Pons (tissue), 1 donor: ENCODE measurements around the gene PCDHA12.
"Not testable (repeated sequence)": the region's sequence is repeated elsewhere in the genome, so short reads cannot be mapped to it uniquely, and the experiment has no call there.

Experiments used
- DNase-seq: peaks from one replicate; pipeline ENCODE4 v3.0.0-alpha.2; 2016; ENCODE audit warnings: low spot score

PCDHA12 gene, protein sequence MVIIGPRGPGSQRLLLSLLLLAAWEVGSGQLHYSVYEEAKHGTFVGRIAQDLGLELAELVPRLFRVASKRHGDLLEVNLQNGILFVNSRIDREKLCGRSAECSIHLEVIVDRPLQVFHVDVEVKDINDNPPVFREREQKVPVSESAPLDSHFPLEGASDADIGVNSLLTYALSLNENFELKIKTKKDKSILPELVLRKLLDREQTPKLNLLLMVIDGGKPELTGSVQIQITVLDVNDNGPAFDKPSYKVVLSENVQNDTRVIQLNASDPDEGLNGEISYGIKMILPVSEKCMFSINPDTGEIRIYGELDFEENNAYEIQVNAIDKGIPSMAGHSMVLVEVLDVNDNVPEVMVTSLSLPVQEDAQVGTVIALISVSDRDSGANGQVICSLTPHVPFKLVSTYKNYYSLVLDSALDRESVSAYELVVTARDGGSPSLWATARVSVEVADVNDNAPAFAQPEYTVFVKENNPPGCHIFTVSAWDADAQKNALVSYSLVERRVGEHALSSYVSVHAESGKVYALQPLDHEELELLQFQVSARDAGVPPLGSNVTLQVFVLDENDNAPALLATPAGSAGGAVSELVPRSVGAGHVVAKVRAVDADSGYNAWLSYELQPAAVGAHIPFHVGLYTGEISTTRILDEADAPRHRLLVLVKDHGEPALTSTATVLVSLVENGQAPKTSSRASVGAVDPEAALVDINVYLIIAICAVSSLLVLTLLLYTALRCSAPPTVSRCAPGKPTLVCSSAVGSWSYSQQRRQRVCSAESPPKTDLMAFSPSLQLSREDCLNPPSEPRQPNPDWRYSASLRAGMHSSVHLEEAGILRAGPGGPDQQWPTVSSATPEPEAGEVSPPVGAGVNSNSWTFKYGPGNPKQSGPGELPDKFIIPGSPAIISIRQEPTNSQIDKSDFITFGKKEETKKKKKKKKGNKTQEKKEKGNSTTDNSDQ

DNA sequence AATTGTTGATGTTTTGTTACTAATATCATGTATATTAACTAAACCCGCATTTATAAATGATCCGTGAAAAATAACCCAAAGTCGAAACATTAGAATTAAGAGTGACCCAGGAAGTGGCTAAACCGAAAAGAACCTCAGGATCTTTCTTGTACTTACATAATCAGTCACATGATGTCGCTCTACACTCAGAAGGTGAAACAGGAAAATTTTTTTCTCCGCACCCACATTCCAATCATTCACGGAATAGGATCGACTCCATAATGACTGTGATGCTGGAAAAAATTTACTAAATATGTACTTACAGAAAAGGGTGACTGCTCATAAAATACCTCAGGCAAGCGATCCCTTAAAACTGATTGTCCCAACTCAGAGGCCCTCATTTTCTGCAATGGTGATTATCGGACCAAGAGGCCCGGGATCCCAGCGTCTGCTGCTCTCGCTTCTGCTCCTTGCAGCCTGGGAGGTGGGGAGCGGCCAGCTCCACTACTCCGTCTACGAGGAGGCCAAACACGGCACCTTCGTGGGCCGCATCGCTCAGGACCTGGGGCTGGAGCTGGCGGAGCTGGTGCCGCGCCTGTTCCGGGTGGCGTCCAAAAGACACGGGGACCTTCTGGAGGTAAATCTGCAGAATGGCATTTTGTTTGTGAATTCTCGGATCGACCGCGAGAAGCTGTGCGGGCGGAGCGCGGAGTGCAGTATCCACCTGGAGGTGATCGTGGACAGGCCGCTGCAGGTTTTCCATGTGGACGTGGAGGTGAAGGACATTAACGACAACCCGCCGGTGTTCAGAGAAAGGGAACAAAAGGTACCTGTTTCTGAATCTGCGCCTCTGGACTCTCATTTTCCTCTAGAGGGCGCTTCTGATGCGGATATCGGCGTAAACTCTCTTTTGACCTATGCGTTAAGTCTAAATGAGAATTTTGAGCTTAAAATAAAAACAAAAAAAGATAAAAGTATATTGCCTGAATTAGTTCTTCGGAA is at the start of gene PCDHA12:
PCDHA12 (plus strand) TSS at position 224 of the 981 bp plus-strand sequence; CDS start at position 389, 165 bp downstream.
- DNase-seq, result peak; percentile 9

DNA sequence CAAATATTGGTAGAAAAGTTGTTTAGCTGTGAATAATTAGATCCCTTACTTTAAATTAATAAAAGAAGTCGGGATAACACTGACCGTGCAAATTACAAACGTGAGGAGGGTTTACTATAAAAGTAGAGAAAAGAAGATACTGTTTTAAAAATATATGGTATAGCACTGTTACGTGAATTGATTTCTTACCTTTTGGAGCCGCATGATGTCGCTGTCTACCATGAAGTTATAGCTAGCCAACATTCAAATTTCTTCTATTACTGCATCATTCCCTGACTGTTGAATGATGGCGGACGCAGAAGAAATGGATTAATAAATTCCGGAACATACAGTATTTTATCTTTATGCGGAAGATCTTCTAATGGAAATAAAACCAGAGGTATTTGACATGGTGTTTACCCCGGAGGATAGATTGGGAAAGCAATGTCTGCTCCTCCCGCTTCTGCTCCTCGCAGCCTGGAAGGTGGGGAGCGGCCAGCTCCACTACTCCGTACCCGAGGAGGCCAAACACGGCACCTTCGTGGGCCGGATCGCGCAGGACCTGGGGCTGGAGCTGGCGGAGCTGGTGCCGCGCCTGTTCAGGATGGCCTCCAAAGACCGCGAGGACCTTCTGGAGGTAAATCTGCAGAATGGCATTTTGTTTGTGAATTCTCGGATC is 47.3 kb upstream of the PCDHA12 start, which contains the start of gene PCDHA6:
PCDHA6 (plus strand) TSS at position 257 of the 658 bp plus-strand sequence; CDS start at position 389, 132 bp downstream.
- peak; percentile 53 for DNase-seq

DNA sequence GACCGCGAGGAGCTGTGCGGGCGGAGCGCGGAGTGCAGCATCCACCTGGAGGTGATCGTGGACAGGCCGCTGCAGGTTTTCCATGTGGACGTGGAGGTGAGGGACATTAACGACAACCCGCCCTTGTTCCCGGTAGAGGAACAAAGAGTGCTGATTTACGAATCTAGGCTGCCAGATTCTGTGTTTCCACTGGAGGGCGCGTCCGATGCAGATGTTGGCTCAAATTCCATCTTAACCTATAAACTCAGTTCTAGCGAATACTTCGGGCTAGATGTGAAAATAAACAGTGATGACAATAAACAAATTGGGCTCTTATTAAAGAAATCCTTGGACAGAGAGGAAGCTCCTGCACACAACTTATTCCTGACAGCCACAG is 46.8 kb upstream of the PCDHA12 start:
- DNase-seq, result peak; percentile 28

DNA sequence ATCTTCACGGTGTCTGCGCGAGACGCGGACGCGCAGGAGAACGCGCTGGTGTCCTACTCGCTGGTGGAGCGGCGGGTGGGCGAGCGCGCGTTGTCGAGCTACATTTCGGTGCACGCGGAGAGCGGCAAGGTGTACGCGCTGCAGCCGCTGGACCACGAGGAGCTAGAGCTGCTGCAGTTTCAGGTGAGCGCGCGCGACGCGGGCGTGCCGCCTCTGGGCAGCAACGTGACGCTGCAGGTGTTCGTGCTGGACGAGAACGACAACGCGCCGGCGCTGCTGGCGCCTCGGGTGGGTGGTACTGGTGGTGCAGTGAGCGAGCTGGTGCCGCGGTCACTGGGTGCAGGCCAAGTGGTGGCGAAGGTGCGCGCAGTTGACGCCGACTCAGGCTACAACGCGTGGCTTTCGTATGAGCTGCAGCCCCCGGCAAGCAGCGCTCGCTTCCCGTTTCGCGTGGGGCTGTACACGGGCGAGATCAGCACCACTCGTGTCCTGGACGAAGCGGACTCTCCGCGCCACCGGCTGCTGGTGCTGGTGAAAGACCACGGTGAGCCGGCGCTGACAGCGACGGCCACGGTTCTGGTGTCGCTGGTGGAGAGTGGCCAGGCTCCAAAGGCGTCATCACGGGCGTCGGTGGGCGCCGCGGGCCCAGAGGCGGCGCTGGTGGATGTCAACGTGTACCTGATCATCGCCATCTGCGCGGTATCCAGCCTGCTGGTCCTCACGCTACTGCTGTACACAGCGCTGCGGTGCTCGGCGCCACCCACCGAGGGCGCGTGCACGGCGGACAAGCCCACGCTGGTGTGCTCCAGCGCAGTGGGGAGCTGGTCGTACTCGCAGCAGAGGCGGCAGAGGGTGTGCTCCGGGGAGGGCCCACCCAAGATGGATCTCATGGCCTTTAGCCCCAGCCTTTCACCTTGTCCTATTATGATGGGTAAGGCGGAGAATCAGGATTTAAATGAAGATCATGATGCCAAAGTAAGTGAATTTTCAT is 45.3 kb upstream of the PCDHA12 start:
- not testable (repeated sequence) for DNase-seq

DNA sequence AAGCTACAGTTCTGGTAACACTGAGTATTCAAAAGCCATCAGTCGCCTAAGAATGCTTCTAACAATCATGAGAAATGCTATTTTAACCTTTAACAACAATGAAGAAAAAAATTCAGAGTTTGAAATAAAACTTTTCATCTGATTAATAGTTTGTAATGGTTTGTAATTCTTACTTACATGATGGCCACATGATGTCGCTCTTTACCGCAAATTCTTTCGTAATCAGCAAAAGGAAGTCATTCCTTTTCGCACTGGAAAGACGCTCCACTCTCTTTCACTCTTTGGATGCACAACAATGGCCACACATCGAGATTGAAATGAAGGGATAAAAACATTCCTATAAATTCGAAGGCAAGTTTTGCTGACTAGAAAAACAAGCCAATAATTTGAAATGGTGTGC is 41.1 kb upstream of the PCDHA12 start, which contains the start of gene PCDHA7:
PCDHA7 (plus strand) TSS at position 277 of the 400 bp plus-strand sequence; CDS start at position 392, 115 bp downstream.
- peak; percentile 73 for DNase-seq

DNA sequence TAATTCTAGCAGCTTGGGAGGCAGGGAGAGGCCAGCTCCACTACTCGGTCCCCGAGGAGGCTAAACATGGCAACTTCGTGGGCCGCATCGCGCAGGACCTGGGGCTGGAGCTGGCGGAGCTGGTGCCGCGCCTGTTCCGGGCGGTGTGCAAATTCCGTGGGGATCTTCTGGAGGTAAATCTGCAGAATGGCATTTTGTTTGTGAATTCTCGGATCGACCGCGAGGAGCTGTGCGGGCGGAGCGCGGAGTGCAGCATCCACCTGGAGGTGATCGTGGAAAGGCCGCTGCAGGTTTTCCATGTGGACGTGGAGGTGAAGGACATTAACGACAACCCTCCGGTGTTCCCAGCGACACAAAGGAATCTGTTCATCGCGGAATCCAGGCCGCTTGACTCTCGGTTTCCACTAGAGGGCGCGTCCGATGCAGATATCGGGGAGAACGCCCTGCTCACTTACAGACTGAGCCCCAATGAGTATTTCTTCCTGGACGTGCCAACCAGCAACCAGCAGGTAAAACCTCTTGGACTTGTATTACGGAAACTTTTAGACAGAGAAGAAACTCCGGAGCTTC is 40.6 kb upstream of the PCDHA12 start:
- not testable (repeated sequence) for DNase-seq

DNA sequence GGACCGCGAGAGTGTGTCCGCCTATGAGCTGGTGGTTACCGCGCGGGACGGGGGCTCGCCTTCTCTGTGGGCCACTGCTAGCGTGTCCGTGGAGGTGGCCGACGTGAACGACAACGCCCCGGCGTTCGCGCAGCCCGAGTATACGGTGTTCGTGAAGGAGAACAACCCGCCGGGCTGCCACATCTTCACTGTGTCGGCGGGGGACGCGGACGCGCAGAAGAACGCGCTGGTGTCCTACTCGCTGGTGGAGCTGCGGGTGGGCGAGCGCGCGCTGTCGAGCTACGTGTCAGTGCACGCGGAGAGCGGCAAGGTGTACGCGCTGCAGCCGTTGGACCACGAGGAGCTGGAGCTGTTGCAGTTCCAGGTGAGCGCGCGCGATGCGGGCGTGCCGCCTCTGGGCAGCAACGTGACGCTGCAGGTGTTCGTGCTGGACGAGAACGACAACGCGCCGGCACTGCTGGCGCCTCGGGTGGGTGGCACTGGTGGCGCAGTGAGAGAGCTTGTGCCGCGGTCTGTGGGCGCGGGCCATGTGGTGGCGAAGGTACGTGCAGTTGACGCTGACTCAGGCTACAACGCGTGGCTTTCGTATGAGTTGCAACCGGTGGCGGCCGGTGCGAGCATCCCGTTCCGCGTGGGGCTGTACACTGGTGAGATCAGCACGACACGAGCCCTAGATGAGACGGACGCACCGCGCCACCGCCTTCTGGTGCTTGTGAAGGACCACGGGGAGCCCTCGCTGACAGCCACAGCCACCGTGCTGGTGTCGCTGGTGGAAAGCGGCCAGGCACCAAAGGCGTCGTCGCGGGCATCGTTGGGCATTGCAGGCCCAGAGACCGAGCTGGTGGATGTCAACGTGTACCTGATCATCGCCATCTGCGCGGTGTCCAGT is 39.2 kb upstream of the PCDHA12 start:
- no peak for DNase-seq

DNA sequence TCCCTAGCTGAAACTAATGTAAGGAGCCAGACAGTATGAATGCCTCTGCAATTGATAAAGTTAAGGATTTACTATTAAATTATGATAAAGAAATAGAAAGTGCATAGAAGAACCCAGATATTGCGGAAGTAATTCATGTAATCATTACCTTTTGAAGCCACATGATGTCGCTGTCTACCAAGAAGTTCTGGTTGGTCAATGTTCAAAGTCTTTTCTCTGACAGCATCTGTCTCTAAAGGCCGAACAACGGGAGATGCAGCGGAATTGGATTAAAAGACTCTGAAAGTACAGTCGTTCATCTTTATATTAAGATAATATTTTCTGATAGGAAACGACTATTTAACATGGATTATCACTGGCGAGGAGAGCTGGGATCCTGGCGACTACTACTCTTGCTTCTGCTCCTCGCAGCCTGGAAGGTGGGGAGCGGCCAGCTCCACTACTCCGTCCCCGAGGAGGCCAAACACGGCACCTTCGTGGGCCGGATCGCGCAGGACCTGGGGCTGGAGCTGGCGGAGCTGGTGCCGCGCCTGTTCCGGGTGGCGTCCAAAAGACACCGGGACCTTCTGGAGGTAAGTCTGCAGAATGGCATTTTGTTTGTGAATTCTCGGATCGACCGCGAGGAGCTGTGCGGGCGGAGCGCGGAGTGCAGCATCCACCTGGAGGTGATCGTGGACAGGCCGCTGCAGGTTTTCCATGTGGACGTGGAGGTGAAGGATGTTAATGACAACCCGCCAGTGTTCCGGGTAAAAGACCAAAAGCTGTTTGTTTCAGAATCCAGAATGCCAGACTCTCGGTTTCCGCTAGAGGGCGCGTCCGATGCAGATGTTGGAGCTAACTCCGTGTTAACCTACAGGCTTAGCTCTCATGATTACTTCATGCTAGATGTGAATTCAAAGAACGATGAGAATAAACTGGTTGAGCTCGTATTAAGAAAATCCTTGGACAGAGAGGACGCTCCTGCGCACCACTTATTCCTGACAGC is 33.8 kb upstream of the PCDHA12 start, which contains the start of gene PCDHA8:
PCDHA8 (plus strand) TSS at position 210 of the 985 bp plus-strand sequence; CDS start at position 345, 135 bp downstream.
- DNase-seq, result peak; percentile 71

DNA sequence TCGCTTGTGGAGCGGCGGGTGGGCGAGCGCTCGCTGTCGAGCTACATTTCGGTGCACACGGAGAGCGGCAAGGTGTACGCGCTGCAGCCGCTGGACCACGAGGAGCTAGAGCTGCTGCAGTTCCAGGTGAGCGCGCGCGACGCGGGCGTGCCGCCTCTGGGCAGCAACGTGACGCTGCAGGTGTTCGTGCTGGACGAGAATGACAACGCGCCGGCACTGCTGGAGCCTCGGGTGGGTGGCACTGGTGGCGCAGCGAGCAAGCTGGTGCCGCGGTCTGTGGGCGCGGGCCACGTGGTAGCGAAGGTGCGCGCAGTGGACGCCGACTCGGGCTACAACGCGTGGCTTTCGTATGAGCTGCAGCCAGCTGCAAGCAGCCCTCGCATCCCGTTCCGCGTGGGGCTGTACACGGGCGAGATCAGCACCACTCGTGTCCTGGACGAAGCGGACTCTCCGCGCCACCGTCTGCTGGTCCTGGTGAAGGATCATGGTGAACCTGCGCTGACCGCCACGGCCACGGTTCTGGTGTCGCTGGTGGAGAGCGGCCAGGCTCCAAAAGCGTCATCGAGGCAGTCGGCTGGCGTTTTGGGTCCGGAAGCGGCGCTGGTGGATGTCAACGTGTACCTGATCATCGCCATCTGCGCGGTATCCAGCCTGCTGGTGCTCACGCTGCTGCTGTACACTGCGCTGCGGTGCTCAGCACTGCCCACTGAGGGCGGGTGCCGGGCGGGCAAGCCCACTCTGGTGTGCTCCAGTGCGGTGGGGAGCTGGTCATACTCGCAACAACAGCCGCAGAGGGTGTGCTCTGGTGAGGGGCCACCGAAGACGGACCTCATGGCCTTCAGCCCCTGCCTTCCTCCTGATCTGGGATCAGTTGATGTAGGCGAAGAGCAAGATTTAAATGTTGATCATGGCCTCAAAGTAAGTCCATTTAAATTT is 32.0 kb upstream of the PCDHA12 start:
- DNase-seq, result no peak

DNA sequence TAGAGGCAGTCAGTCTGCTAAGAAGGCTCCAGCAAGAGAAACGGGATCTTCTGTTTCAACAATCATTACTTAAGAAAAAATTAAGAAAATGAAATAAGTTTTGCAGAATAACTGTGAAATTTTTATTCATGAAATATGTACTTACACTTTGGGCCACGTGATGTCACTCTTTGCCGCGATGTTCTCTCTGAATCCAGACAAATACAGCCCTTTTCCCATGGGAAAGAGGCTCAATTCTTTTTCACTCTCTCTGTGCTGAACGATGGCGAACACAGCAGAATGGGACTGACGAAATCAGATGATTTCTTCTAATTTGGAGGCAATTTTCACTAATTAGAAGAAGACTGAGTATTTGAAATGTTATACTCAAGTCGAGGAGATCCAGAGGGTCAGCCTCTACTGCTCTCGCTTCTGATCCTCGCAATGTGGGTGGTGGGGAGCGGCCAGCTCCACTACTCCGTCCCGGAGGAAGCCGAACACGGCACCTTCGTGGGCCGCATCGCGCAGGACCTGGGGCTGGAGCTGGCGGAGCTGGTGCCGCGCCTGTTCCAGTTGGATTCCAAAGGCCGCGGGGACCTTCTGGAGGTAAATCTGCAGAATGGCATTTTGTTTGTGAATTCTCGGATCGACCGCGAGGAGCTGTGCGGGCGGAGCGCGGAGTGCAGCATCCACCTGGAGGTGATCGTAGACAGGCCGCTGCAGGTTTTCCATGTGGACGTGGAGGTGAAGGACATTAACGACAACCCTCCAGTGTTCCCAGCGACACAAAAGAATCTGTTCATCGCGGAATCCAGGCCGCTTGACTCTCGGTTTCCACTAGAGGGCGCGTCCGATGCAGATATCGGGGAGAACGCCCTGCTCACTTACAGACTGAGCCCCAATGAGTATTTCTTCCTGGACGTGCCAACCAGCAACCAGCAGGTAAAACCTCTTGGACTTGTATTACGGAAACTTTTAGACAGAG is 26.7 kb upstream of the PCDHA12 start, which contains the start of gene PCDHA9:
PCDHA9 (plus strand) TSS at position 244 of the 964 bp plus-strand sequence; CDS start at position 358, 114 bp downstream.
- not testable (repeated sequence) for DNase-seq

DNA sequence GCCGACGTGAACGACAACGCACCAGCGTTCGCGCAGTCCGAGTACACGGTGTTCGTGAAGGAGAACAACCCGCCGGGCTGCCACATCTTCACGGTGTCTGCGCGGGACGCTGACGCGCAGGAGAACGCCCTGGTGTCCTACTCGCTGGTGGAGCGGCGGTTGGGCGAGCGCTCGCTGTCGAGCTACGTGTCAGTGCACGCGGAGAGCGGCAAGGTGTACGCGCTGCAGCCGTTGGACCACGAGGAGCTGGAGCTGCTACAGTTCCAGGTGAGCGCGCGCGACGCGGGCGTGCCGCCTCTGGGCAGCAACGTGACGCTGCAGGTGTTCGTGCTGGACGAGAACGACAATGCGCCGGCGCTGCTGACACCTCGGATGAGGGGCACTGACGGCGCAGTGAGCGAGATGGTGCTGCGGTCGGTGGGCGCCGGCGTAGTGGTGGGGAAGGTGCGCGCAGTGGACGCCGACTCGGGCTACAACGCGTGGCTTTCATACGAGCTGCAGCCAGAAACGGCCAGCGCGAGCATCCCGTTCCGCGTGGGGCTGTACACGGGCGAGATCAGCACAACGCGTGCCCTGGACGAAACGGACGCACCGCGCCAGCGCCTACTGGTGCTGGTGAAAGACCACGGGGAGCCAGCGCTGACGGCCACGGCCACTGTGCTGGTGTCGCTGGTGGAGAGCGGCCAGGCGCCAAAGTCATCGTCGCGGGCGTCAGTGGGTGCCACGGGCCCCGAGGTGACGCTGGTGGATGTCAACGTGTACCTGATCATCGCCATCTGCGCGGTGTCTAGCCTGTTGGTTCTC is 25.1 kb upstream of the PCDHA12 start:
- DNase-seq, result not testable (repeated sequence)

DNA sequence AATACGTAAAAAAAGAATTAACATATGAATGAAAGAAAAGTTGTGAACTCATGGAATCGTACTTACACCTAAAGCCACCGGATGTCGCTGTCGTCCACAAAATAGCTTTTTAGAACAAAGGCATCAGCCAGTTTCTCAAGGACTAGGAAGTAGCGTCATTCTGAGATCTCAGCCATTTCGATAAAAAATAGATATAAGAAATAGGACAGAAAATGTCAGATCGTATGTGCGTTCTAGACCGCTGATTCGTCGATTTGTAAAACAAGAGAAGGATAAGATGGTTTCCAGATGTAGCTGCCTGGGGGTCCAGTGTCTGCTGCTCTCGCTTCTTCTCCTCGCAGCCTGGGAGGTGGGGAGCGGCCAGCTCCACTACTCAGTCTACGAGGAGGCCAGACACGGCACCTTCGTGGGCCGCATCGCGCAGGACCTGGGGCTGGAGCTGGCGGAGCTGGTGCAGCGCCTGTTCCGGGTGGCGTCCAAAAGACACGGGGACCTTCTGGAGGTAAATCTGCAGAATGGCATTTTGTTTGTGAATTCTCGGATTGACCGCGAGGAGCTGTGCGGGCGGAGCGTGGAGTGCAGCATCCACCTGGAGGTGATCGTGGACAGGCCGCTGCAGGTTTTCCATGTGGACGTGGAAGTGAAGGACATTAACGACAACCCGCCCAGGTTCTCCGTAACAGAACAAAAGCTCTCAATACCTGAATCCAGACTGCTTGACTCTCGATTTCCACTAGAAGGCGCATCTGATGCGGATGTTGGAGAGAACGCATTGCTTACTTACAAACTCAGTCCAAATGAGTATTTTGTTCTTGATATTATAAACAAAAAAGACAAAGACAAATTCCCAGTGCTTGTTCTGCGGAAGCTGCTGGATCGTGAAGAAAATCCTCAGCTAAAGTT is 19.1 kb upstream of the PCDHA12 start, which contains the start of gene PCDHA10:
PCDHA10 (plus strand) TSS at position 126 of the 903 bp plus-strand sequence; CDS start at position 278, 152 bp downstream.
- DNase-seq, result peak; percentile 85
